ENCODE measurements around the gene THBD. TPM values are rescaled to one million over a fixed set of nuclear protein-coding genes. Genes with fewer than 3 reads are reported as not detected.

THBD gene
- total RNA-seq, 2 donors from 2014 or later, result 6.6 to 88.4 TPM

GRCh38 chr20:23010096-23010495 is 39.4 kb downstream of the THBD start:
- DNase-seq (ENCODE audit: low spot score), result no peak
- no peak for TF ChIP-seq POLR2AphosphoS5 (IDR thresholded peaks at IDR 0.05)
- no peak for TF ChIP-seq POLR2A (IDR thresholded peaks at IDR 0.05)
- TF ChIP-seq CTCF (IDR thresholded peaks at IDR 0.05), result no peak
- H3K4me3 ChIP-seq, result no peak overlapping the region
- no peaks in the 10 kb centered on the region for H3K4me1 ChIP-seq (replicated peaks)
- WGBS, result 83% methylated on average over 5 of the region's 5 CpGs
- H3K27me3 ChIP-seq (replicated peaks; ENCODE audit: insufficient read depth), result no peaks in the 10 kb centered on the region
- H3K36me3 ChIP-seq, result no peaks in the 10 kb centered on the region
- no peak overlapping the region for H3K27ac ChIP-seq
- no peaks in the 10 kb centered on the region for H3K9me3 ChIP-seq
- intact Hi-C loops (cut with DNase I), result no loop called here

- Histone ChIP-seq H3K4me1 (replicated peaks) (no peaks in the 10 kb centered on the region), H3K9me3 (no peaks in the 10 kb centered on the region), H3K27me3 (replicated peaks; ENCODE audit: insufficient read depth) (no peaks in the 10 kb centered on the region), H3K27ac (no peak overlapping the region), H3K36me3 (no peaks in the 10 kb centered on the region), H3K4me3 (no peak overlapping the region)
- DNase-seq (ENCODE audit: low spot score), result no peak
- TF ChIP-seq POLR2AphosphoS5 (IDR thresholded peaks at IDR 0.05) (no peak), CTCF (IDR thresholded peaks at IDR 0.05) (no peak), POLR2A (IDR thresholded peaks at IDR 0.05) (no peak)
- 26% methylated on average over 3 of the region's 3 CpGs for WGBS
- intact Hi-C loops (cut with DNase I), result no loop called here
Measured at GRCh38 chr20:23009636-23010035, 39.8 kb downstream of the THBD start.

- intact Hi-C loops (cut with DNase I), result no loop called here
- Histone ChIP-seq H3K9me3 (no peaks in the 10 kb centered on the region), H3K36me3 (no peaks in the 10 kb centered on the region), H3K4me1 (replicated peaks) (no peaks in the 10 kb centered on the region), H3K27me3 (replicated peaks; ENCODE audit: insufficient read depth) (no peaks in the 10 kb centered on the region), H3K27ac (no peak overlapping the region), H3K4me3 (no peak overlapping the region)
- no peak for DNase-seq (ENCODE audit: low spot score)
- WGBS, result 94% methylated on average over 2 of the region's 2 CpGs
- TF ChIP-seq POLR2A (IDR thresholded peaks at IDR 0.05), result no peak
- TF ChIP-seq POLR2AphosphoS5 (IDR thresholded peaks at IDR 0.05), result no peak
- TF ChIP-seq CTCF (IDR thresholded peaks at IDR 0.05), result no peak
Measured at GRCh38 chr20:23008667-23009066, 40.8 kb downstream of the THBD start.

GRCh38 chr20:23007886-23008655 is 41.4 kb downstream of the THBD start:
- 92% methylated on average over 9 of the region's 9 CpGs for WGBS
- Histone ChIP-seq H3K27ac (no peak overlapping the region), H3K27me3 (replicated peaks; ENCODE audit: insufficient read depth) (no peaks in the 10 kb centered on the region), H3K4me3 (no peak overlapping the region), H3K36me3 (no peaks in the 10 kb centered on the region), H3K4me1 (replicated peaks) (no peaks in the 10 kb centered on the region), H3K9me3 (no peaks in the 10 kb centered on the region)
- TF ChIP-seq POLR2AphosphoS5 (IDR thresholded peaks at IDR 0.05), result no peak
- no peak for TF ChIP-seq CTCF (IDR thresholded peaks at IDR 0.05)
- no peak for TF ChIP-seq POLR2A (IDR thresholded peaks at IDR 0.05)
- DNase-seq (ENCODE audit: low spot score), result no peak
- intact Hi-C loops (cut with DNase I), result no loop called here

GRCh38 chr20:23007462-23007861 is 42.0 kb downstream of the THBD start:
- H3K4me3 ChIP-seq, result no peak overlapping the region
- H3K27me3 ChIP-seq (replicated peaks; ENCODE audit: insufficient read depth), result no peaks in the 10 kb centered on the region
- no peak for DNase-seq (ENCODE audit: low spot score)
- WGBS, result 86% methylated on average over 3 of the region's 3 CpGs
- H3K27ac ChIP-seq, result no peak overlapping the region
- no peaks in the 10 kb centered on the region for H3K9me3 ChIP-seq
- H3K4me1 ChIP-seq (replicated peaks), result no peaks in the 10 kb centered on the region
- no peaks in the 10 kb centered on the region for H3K36me3 ChIP-seq
- intact Hi-C loops (cut with DNase I), result no loop called here
- no peak for TF ChIP-seq POLR2AphosphoS5 (IDR thresholded peaks at IDR 0.05)
- TF ChIP-seq CTCF (IDR thresholded peaks at IDR 0.05), result no peak
- no peak for TF ChIP-seq POLR2A (IDR thresholded peaks at IDR 0.05)

Data from prostate gland (tissue), 2 donors.